AG09319 (cell line): ENCODE measurements around the gene OSBPL5.
A peak's percentile ranks its signal among the peaks of the same experiment; 100 is the strongest.

ENCODE experiments used
- DNase-seq: peaks from one replicate; pipeline ENCODE4 v3.0.0-alpha.2; 2010; ENCODE audit warnings: low read depth; ENCODE audit errors: extremely low read depth
- CTCF ChIP-seq: IDR thresholded peaks from 2 replicates; pipeline ENCODE4 v1.5.1; 2011; ENCODE audit warnings: low read depth, mild to moderate bottlenecking, inconsistent platforms, low read length, moderate library complexity

Gene OSBPL5, protein sequence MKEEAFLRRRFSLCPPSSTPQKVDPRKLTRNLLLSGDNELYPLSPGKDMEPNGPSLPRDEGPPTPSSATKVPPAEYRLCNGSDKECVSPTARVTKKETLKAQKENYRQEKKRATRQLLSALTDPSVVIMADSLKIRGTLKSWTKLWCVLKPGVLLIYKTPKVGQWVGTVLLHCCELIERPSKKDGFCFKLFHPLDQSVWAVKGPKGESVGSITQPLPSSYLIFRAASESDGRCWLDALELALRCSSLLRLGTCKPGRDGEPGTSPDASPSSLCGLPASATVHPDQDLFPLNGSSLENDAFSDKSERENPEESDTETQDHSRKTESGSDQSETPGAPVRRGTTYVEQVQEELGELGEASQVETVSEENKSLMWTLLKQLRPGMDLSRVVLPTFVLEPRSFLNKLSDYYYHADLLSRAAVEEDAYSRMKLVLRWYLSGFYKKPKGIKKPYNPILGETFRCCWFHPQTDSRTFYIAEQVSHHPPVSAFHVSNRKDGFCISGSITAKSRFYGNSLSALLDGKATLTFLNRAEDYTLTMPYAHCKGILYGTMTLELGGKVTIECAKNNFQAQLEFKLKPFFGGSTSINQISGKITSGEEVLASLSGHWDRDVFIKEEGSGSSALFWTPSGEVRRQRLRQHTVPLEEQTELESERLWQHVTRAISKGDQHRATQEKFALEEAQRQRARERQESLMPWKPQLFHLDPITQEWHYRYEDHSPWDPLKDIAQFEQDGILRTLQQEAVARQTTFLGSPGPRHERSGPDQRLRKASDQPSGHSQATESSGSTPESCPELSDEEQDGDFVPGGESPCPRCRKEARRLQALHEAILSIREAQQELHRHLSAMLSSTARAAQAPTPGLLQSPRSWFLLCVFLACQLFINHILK

GRCh38 chr11:3165152-3165705 is at the start of gene OSBPL5:
TSS of gene OSBPL5 (minus strand) at chr11:3165310. CDS start at chr11:3129148, 36,162 bp downstream.
- peak; percentile 36 for DNase-seq

GRCh38 chr11:3214420-3214699 is 49.2 kb upstream of the OSBPL5 start:
- no peak for DNase-seq
- TF ChIP-seq CTCF: no peak

More at GRCh38 chr11:3165152-3165705, at the start of gene OSBPL5:
- TF ChIP-seq CTCF: no peak

GRCh38 chr11:3213659-3214419 is 48.7 kb upstream of the OSBPL5 start:
- DNase-seq: no peak
- TF ChIP-seq CTCF: no peak

GRCh38 chr11:3208272-3208671 is 43.2 kb upstream of the OSBPL5 start:
- no peak for TF ChIP-seq CTCF
- no peak for DNase-seq

- no peak for DNase-seq
- TF ChIP-seq CTCF: no peak
Measured at GRCh38 chr11:3207526-3208189, 42.5 kb upstream of the OSBPL5 start.

GRCh38 chr11:3206922-3207204 is 41.8 kb upstream of the OSBPL5 start:
- no peak for DNase-seq
- TF ChIP-seq CTCF: no peak
